Stimulated activated CD4-positive, alpha-beta T cell treated with anti-CD3 and anti-CD28 coated beads, Interleukin-12 subunit alpha, Interleukin-12 subunit beta, amount 100 ng/mL, for 24 hours (primary cell): ENCODE results near the gene MELTF.

ENCODE experiments used
- DNase-seq, 2 experiments: peaks; one replicate each; pipeline ENCODE4 v3.0.0-alpha.2; 2020; ENCODE audit warnings: low read depth in 2 of 2

Gene MELTF

DNA sequence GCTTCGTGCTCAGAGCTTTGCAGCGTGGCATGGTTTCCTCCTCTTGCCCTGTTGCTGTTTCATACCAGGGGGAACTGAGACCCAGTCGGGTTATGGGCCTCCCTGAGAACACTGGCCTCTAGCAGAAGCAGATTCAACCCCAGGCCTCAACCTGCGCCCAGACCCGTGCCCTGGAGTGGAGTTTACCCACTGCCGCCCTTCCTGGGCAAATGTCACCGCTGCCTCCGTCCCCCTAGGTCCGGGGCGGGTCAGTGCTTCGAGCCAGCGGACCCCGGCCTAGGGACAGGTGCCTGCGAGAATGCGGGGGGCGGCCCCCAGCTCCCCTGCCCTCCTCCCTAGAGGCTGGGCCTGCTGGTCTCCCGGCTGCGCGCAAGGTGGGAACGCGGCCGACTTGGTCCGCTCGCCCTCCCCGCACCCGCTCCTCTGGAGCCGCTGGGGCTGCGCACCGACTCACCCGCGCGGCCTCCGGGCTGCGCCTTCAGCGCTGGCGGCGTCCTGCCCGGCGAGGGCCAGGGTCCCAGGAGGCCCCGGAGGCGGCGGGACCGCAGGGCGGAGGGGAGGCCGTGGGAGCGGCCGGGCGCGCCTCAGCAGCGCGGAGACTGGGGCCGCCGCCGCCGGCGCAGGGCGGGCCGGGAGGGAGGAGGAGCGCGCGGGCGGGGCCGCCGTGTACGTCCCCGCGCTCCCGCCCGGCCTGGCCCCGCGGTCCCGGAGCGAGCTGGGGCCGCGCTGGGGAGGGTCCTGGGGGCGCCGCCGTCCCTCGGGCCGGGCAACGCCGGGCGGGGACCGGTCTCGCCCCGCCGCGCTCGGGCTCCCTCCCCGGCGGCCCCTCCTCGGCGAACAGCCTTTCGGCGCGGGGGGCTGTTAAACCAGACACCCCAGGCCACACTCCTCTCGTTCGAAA, 61.1 kb downstream of the MELTF start, which contains the start of gene PIGZ:
TSS of gene PIGZ (minus strand) at position 601 of the 901 bp plus-strand sequence. CDS start 16,802 bp downstream, outside the sequence.
- DNase-seq, result peak in 1 of 2 experiments; percentile 22

DNA sequence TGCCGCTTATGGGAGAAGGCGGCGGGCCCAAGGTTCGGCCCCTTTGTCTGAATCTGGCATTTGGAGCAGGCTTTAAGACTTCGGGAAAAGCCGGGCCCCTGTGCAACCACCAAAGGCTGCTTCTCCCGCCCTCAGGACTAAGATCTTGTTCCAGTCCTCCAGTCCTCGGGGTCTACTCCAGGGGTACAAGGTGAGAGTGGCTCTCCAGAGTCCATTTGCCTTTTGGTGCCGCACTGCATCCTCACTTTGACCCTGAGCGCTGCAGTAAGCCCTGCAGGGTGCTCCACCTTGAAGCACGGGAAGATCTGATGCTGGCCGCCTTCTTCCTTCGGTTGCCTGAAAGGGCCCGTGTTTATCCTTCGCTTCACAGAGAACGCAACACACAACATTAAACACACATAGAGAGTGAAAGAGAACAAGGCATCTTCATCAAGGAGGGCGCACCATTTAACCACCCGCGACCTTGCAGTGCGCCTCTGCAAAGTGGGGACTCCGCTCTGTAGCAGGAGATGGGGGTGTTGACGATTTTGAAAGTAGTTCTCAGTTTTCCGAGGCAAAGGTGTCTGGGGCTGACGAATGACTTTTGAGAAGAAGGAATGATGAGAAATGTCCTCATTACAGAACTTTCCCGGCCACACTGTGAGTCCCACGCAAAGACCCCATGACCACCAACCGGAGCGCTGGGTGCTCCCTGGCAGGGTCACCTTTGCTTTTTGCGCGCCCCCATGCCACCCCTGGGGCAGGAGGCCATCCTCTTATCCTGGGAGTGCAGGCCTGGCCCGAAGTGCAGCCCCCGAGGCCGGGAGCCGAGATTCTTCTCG, 62.0 kb downstream of the MELTF start:
- DNase-seq, result no peak

DNA sequence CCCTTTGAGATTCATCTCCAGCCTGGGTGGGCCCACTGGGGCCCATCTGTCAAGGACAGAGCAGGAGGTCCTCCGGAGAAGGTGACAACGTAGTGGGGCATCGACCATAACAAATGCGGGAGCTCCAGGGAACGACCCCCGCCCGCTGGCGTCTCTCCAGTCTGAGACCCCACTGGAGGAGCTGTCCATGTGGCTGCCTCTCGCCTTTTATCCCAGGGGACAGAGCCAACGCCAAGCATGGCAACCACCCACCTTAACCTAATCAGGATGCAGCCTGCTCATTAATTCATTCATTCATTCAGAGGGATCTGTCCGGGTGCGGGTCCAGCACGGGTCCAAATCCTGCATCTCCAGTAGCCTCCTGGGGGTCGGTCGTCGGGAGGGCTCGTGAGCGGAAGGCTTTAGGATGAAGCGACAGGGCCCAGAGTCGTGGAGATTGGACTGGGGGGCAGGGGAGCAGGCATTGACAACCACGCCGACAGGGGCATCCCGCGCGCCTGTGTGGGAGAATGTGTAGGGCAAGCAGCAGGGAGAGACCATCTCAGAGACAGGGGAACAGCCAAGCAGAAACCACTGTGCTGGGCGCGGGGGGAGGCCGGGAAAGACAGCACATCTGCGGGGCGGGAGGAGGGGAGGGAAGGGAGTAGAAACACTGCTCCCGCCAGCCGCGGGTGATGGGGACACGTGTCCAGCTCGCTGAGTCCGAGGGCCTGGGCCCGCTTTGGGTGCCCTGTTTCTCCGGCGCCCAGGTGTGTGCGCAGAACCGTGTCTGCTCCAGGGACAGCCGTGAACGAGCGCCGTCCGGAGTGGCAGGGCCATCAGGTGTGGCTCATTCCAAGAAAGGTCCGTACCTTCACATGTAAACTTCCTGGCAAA, 62.9 kb downstream of the MELTF start:
- no peak for DNase-seq

DNA sequence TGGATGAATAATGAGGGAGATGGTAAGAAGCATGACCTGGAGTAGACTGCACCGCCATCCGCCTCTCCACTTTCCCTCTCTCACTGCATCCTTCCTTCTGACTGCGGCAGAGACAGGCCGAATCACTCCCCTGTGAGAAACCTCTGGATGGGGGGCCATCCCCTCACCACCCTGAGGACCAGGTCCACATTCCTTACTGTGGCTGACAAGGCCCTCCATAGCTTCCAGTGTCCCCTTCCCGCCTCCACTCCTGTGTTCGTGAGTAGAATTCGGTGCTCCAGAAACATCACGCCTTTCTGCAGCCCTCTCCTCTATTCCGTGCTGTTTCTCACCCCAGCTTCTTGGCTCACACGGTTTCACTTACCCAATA, 63.8 kb downstream of the MELTF start:
- no peak for DNase-seq

DNA sequence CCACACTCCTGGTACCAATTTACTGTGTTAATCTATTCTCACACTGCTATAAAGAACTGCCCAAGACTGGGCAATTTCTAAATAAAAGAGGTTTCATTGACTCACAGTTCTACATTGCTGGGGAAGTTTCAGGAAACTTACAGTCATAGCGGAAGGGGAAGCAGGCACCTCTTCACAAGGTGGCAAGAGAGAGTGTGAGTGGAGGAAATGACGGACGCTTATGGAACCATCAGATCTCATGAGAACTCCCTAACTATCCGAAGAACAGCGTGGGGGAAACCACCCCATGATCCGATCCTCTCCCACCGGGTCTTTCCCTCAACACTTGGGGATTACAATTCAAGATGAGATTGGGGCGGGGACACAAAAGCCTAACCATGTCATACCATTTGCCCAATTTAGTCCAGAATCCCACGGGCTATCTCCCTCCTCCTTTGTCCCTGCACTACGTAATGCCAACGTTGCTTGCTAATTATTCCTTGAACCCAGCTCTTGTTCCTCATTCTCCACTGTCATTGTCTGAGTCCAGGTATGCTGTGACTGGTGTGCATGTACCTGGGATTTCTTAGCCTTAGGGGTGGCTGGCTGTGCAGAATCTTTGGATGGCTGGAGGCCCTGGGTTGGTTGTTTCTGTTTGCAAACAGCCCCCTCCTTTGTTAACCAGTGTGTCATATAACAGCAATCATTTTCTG, 64.4 kb downstream of the MELTF start:
- no peak for DNase-seq

DNA sequence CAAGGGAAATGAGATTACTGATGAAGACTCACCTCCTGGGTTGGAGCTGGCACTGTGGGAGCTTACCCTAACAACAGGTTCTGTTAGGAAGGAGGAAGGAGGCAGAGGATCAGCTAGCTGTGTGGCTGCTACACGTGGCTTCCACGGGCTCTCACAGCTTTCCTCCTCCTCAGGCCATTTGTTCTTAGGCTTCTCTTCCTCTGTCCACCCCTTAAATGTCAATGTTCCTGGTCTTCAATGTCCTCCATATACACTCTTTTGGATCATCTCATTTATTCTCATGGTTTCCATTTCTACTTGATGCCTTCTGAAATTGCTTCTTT, 66.0 kb downstream of the MELTF start:
- no peak for DNase-seq

DNA sequence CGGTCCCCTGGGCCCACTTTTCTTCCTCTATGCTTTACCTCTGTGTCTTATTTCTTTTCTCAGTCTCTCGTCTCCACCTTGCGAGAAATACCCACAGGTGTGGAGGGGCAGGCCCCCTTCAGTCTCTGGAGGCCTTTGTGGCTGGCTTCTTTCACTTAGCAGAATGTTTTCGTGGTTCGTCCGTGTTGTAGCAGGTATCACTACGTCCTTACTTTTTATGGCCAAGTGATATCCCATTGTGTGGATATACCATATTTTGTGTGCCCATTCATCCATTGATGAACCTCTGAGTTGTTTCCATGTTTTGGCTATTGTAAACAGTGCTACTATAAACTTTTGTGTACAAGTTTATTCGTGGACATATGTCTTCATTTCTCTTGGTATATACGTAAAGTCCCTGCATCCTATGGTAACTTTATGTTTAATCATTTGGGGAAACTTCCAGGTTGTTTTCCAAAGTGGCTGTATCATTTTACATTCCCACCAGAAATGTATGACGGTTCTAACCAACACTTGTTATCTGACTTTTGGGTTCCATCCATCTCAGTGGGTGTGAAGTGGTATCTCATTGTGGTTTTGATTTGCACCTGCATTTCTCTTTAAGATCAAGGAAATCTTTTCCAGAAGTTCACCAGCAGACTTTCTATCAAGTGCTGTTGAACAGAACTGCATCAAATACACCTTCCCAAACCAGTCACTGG, 66.5 kb downstream of the MELTF start:
- no peak for DNase-seq

DNA sequence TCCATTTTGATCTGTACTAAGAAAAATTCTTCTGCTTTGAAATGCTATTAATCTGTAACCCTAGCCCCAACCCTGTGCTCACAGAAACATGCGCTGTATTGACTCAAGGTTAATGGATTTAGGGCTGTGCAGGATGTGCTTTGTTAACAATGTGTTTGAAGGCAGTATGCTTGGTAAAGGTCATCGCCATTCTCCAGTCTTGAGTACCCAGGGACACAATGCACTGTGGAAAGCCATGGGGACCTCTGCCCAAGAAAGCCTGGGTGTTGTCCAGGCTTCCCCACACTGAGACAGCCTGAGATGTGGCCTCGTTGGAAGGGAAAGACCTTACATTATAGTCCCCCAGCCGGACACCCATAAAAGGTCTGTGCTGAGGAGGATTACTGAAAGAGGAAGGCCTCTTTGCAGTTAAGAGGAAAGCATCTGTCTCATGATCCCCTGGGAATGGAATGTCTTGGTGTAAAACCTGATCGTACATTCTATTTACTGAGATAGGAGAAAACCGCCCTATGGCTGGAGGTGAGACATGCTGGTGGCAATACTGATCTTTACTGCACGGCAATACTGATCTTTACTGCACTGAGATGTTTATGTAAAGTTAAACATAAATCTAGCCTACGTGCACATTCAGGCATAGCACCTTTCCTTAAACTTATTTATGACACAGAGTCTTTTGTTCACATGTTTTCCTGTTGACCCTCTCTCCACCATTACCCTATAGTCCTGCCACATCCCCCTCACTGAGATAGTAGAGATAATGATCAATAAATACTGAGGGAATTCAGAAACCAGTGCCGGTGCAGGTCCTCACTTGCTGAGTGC, 67.3 kb downstream of the MELTF start:
- no peak for DNase-seq

DNA sequence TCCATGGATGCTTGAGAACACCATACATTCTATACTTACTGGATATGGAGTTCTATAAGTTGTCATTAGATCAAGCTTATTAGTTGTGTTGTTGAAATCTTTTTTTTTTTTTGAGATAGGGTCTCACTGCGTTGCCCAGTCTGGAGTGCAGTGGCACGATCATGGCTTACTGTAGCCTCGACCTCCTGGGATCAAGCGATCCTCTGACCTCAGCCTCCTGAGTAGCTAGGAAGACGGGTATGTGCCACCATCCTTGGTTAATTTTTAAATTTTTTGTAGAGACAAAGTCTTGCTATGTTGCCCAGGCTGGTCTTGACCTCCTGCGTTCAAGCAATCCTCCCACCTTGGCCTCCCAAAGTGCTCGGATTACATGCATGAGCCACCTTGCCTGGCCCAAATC, 74.8 kb downstream of the MELTF start:
- DNase-seq, result no peak
